ENCODE measurements around the gene B3GNT9.

The B3GNT9 gene

DNA sequence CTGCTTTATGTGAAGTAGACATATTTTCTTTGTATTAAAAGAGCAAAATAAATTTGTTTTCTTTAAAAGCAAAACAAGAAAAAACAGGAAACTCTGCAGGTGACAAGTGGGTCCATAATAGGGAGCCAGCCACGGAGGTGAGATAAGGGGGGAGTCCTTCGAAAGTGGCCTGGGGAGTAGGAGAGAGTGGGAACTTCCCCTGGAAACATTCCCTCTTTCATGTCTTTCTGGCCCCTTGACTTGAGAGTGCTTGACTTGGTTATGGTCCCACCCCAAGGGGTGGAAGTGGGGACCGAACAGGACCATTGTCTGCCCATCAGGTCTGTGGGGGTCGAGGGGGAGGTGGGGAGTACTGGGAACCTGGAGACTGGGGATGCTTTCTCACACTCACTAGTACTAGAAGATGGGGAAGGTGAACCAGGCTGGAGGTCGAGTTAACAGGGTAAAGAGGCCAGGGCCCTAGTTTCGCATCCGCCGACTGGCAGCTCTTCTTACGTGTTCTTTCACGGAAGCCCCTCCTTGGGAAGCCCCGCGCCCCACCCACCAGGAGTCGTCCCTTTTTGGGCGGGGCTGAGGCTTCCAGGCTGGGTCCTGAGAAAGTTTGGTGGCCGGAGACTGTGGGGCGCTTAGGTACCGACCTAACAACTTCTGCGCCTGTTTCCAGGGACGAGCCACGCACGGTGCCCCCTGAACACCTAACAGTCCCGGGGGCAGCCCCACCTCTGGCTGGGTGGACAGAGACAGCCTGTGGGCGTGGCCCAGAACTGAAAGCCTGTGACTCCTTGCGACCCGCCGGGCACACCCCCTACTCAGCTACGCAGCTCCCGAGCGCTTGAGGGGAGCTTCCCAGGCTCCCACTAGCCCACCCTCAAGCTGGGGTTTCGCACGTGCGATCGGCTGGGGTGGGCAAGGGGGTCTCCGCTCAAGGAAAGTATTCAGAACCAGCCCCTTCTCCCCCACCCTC, 8.1 kb upstream of the B3GNT9 start:
- peaks cover 59% of the 10 kb centered on the region for H3K4me1 Mint-ChIP-seq
- H3K27me3 Mint-ChIP-seq: peaks cover 35% of the 10 kb centered on the region
- peaks cover 47% of the 10 kb centered on the region for H3K36me3 Mint-ChIP-seq
- H3K27ac Mint-ChIP-seq: peak overlapping the region; percentile 100
- H3K9me3 Mint-ChIP-seq: no peaks in the 10 kb centered on the region
- CTCF ChIA-PET: interaction anchor here (0.6 to 8.7 kb wide), 10 partner anchors 10 to 206 kb away, joined by 3 to 163 read pairs (median 4); partner anchors contain the start of genes MATCAP1 and NOL3
- peak overlapping the region; percentile 94 for H3K4me3 Mint-ChIP-seq
- peak; percentile 93 for DNase-seq

- Mint-ChIP-seq H3K4me3 (peak overlapping the region; percentile 94), H3K9me3 (no peaks in the 10 kb centered on the region), H3K27me3 (peaks cover 26% of the 10 kb centered on the region), H3K27ac (peak overlapping the region; percentile 100), H3K4me1 (peaks cover 62% of the 10 kb centered on the region), H3K36me3 (peaks cover 53% of the 10 kb centered on the region)
- peak; percentile 51 for DNase-seq
- CTCF ChIA-PET: interaction anchor here (1.3 to 8.7 kb wide), 11 partner anchors 11 to 206 kb away, joined by 3 to 163 read pairs (median 4); partner anchors contain the start of genes MATCAP1 and NOL3
These were observed 7.3 kb upstream of the B3GNT9 start for GRCh38 chr16:67157892-67158635.

GRCh38 chr16:67157106-67157748, 6.4 kb upstream of the B3GNT9 start:
- Mint-ChIP-seq H3K9me3 (no peaks in the 10 kb centered on the region), H3K4me3 (peak overlapping the region; percentile 94), H3K36me3 (peaks cover 55% of the 10 kb centered on the region), H3K27me3 (peaks cover 18% of the 10 kb centered on the region), H3K27ac (peak overlapping the region; percentile 100), H3K4me1 (peaks cover 64% of the 10 kb centered on the region)
- CTCF ChIA-PET: interaction anchor here (1.3 to 8.7 kb wide), 10 partner anchors 12 to 205 kb away, joined by 3 to 163 read pairs (median 4); partner anchors contain the start of gene NOL3
- no peak for DNase-seq

GRCh38 chr16:67156143-67156844, 5.5 kb upstream of the B3GNT9 start:
- H3K27me3 Mint-ChIP-seq: peaks cover 18% of the 10 kb centered on the region
- H3K4me1 Mint-ChIP-seq: peaks cover 65% of the 10 kb centered on the region
- CTCF ChIA-PET: interaction anchor here (1.2 to 8.7 kb wide), 19 partner anchors 12 to 428 kb away, joined by 3 to 163 read pairs (median 9); partner anchors contain the start of genes CBFB and NOL3
- peak overlapping the region; percentile 76 for H3K4me3 Mint-ChIP-seq
- H3K9me3 Mint-ChIP-seq: no peaks in the 10 kb centered on the region
- DNase-seq: no peak
- peaks cover 51% of the 10 kb centered on the region for H3K36me3 Mint-ChIP-seq
- H3K27ac Mint-ChIP-seq: peak overlapping the region; percentile 100

GRCh38 chr16:67155295-67156142, 4.7 kb upstream of the B3GNT9 start:
- peak; percentile 84 for DNase-seq
- Mint-ChIP-seq H3K4me3 (peak overlapping the region; percentile 76), H3K27me3 (peaks cover 17% of the 10 kb centered on the region), H3K27ac (peak overlapping the region; percentile 33), H3K9me3 (no peaks in the 10 kb centered on the region), H3K4me1 (peaks cover 67% of the 10 kb centered on the region), H3K36me3 (peaks cover 46% of the 10 kb centered on the region)
- CTCF ChIA-PET: interaction anchor here (0.6 to 8.7 kb wide), 46 partner anchors 8 to 427 kb away, joined by 3 to 163 read pairs (median 4); partner anchors contain the start of genes CBFB, CES4A, HSF4 and NOL3

DNA sequence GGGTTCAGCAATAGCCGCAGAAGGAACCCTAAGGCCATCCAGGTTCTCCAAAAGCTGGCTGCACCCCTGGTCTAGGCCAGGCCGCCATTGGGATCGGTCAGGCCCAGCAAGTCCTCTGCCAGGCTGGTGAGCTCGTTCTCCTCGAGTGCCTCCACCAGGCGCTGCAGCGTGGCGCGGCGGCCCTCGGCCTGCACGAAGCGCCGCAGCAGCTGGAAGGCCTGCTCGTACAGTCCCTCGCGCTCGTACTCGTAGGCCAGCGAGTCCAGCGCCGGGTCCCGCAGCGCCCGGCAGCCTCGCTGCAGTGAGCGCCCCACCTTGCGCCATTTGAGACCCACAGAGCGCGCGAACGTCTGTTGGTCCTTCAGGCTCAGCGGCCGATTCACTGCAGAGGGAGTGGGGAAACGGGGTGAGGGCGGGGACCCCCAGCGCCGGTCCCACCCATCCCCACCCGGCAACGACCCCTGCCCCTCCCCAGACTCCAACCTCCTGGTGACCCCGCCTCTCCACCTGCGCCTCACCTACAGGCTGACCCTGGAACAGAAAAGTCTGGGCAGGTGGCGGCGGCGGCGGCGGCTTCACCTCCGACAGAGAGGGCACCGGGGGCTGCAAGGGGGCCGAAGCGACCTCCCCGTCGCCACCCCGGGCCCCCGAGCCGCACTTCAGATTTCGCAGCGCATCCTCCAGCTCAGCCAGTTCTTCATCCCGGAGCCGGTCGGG, 3.9 kb upstream of the B3GNT9 start:
- peaks cover 41% of the 10 kb centered on the region for H3K36me3 Mint-ChIP-seq
- H3K27me3 Mint-ChIP-seq: peaks cover 17% of the 10 kb centered on the region
- no peak overlapping the region for H3K27ac Mint-ChIP-seq
- no peaks in the 10 kb centered on the region for H3K9me3 Mint-ChIP-seq
- DNase-seq: no peak
- H3K4me3 Mint-ChIP-seq: peak overlapping the region; percentile 76
- CTCF ChIA-PET: interaction anchor here (0.6 to 8.7 kb wide), 47 partner anchors 9 to 426 kb away, joined by 3 to 163 read pairs (median 4); partner anchors contain the start of genes CBFB, CES4A, HSF4 and NOL3
- peaks cover 67% of the 10 kb centered on the region for H3K4me1 Mint-ChIP-seq

DNA sequence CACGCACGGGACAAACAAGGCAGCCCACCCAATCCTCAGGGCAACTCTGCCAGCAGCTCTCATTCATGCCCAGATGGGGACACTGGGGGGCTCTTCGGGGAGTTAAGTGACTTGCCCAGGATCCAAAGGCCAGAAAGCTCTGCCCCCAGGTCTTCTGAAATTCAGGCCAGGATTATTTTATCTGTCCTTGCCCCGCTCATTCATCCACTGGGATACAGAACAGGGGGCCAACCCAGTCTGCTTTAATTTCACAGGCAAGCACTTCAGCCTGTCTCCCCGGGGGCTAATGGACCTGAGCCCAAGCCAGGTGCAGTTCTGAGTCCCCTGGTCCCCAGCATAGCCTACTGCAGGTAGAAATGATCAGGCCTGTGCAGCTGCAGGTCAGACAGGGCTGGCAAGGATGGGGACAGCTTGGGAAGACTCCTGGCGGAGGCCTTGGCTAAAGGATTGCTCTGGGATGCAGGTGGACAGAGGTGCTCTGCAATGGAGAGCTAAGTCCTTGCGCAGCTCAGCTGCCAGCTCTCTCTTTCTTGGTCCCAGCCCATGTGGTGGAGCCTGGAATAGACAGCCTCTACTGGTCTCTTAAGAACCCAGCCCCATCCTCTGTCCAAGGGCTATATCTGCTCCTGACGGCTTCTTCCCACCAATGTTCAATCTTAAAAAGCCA, 766 bp upstream of the B3GNT9 start:
- Mint-ChIP-seq H3K4me1 (peaks cover 48% of the 10 kb centered on the region), H3K9me3 (no peaks in the 10 kb centered on the region), H3K27me3 (peaks cover 20% of the 10 kb centered on the region), H3K27ac (peak overlapping the region; percentile 76), H3K36me3 (peaks cover 44% of the 10 kb centered on the region), H3K4me3 (peak overlapping the region; percentile 70)
- CTCF ChIA-PET: interaction anchor here (0.7 to 1.7 kb wide), 15 partner anchors 9 to 204 kb away, joined by 3 to 8 read pairs (median 4); no protein-coding TSS in a partner anchor
- DNase-seq: no peak

- Mint-ChIP-seq H3K4me1 (peaks cover 37% of the 10 kb centered on the region), H3K27ac (no peak overlapping the region), H3K27me3 (peaks cover 19% of the 10 kb centered on the region), H3K4me3 (peak overlapping the region; percentile 70), H3K36me3 (peaks cover 49% of the 10 kb centered on the region), H3K9me3 (no peaks in the 10 kb centered on the region)
- peak; percentile 66 for DNase-seq
- CTCF ChIA-PET: interaction anchor here (0.7 to 1.7 kb wide), 11 partner anchors 8 to 371 kb away, joined by 3 to 8 read pairs (median 4); no protein-coding TSS in a partner anchor
These were observed 558 bp downstream of the B3GNT9 start for GRCh38 chr16:67150047-67150832.

- Mint-ChIP-seq H3K9me3 (no peaks in the 10 kb centered on the region), H3K36me3 (peaks cover 55% of the 10 kb centered on the region), H3K4me3 (peak overlapping the region; percentile 26), H3K27me3 (peaks cover 16% of the 10 kb centered on the region), H3K27ac (no peak overlapping the region), H3K4me1 (peaks cover 35% of the 10 kb centered on the region)
- DNase-seq: no peak
- CTCF ChIA-PET: interaction anchor here (1.4 to 1.6 kb wide), 2 partner anchors 132 to 136 kb away, joined by 3 to 7 read pairs; no protein-coding TSS in a partner anchor
These were observed 1.3 kb downstream of the B3GNT9 start for GRCh38 chr16:67149276-67150046.

- Mint-ChIP-seq H3K4me1 (peaks cover 30% of the 10 kb centered on the region), H3K4me3 (peak overlapping the region; percentile 26), H3K9me3 (no peaks in the 10 kb centered on the region), H3K27ac (peak overlapping the region; percentile 44), H3K36me3 (peaks cover 54% of the 10 kb centered on the region), H3K27me3 (peaks cover 16% of the 10 kb centered on the region)
- CTCF ChIA-PET: interaction anchor here (1.4 to 1.6 kb wide), 2 partner anchors 131 to 135 kb away, joined by 3 to 7 read pairs; no protein-coding TSS in a partner anchor
- DNase-seq: no peak
These were observed 2.0 kb downstream of the B3GNT9 start for GRCh38 chr16:67148656-67149275.

All from activated naive CD4-positive, alpha-beta T cell treated with anti-CD3 and anti-CD28 coated beads, Interleukin-2, amount 10 ng/mL, durations not matched to agents 7 days and 5 days (primary cell).